ENCODE results near the gene NUDT12. TPM values are rescaled to one million over a fixed set of nuclear protein-coding genes. Genes with fewer than 3 reads are reported as not detected.

Gene NUDT12
- total RNA-seq, 2 donors from 2014 or later, result 11.3 to 29.6 TPM

- WGBS, result 67% methylated on average over 1 of the region's 1 CpG
- H3K9me3 ChIP-seq, result no peaks in the 10 kb centered on the region
- intact Hi-C loops (cut with DNase I), result no loop called here
- no peak overlapping the region for H3K4me3 ChIP-seq
- H3K4me1 ChIP-seq (replicated peaks), result no peaks in the 10 kb centered on the region
- DNase-seq (ENCODE audit: low spot score), result no peak
- TF ChIP-seq POLR2AphosphoS5 (IDR thresholded peaks at IDR 0.05) (no peak), POLR2A (IDR thresholded peaks at IDR 0.05) (no peak), CTCF (IDR thresholded peaks at IDR 0.05) (no peak)
- H3K27me3 ChIP-seq (replicated peaks; ENCODE audit: insufficient read depth), result no peaks in the 10 kb centered on the region
- H3K36me3 ChIP-seq, result no peaks in the 10 kb centered on the region
- no peak overlapping the region for H3K27ac ChIP-seq
Measured at GRCh38 chr5:103600086-103600485, 37.5 kb upstream of the NUDT12 start.

- Histone ChIP-seq H3K9me3 (no peaks in the 10 kb centered on the region), H3K27me3 (replicated peaks; ENCODE audit: insufficient read depth) (no peaks in the 10 kb centered on the region), H3K4me3 (no peak overlapping the region), H3K4me1 (replicated peaks) (no peaks in the 10 kb centered on the region), H3K36me3 (no peaks in the 10 kb centered on the region), H3K27ac (no peak overlapping the region)
- no peak for TF ChIP-seq POLR2AphosphoS5 (IDR thresholded peaks at IDR 0.05)
- no peak for TF ChIP-seq POLR2A (IDR thresholded peaks at IDR 0.05)
- TF ChIP-seq CTCF (IDR thresholded peaks at IDR 0.05), result no peak
- WGBS, result 91% methylated on average over 3 of the region's 3 CpGs
- DNase-seq (ENCODE audit: low spot score), result no peak
- intact Hi-C loops (cut with DNase I), result no loop called here
Measured at GRCh38 chr5:103598997-103599566, 36.5 kb upstream of the NUDT12 start.

GRCh38 chr5:103590221-103590620 is 27.6 kb upstream of the NUDT12 start:
- intact Hi-C loops (cut with DNase I), result no loop called here
- Histone ChIP-seq H3K27me3 (replicated peaks; ENCODE audit: insufficient read depth) (no peaks in the 10 kb centered on the region), H3K4me3 (no peak overlapping the region), H3K27ac (no peak overlapping the region), H3K9me3 (no peaks in the 10 kb centered on the region), H3K36me3 (no peaks in the 10 kb centered on the region), H3K4me1 (replicated peaks) (no peaks in the 10 kb centered on the region)
- TF ChIP-seq POLR2AphosphoS5 (IDR thresholded peaks at IDR 0.05) (no peak), POLR2A (IDR thresholded peaks at IDR 0.05) (no peak), CTCF (IDR thresholded peaks at IDR 0.05) (no peak)
- WGBS, result 74% methylated on average over 3 of the region's 3 CpGs
- no peak for DNase-seq (ENCODE audit: low spot score)

GRCh38 chr5:103589776-103590175 is 27.2 kb upstream of the NUDT12 start:
- Histone ChIP-seq H3K36me3 (no peaks in the 10 kb centered on the region), H3K4me1 (replicated peaks) (no peaks in the 10 kb centered on the region), H3K4me3 (no peak overlapping the region), H3K27ac (no peak overlapping the region), H3K27me3 (replicated peaks; ENCODE audit: insufficient read depth) (no peaks in the 10 kb centered on the region), H3K9me3 (no peaks in the 10 kb centered on the region)
- DNase-seq (ENCODE audit: low spot score), result no peak
- TF ChIP-seq POLR2AphosphoS5 (IDR thresholded peaks at IDR 0.05), result no peak
- no peak for TF ChIP-seq CTCF (IDR thresholded peaks at IDR 0.05)
- no peak for TF ChIP-seq POLR2A (IDR thresholded peaks at IDR 0.05)
- whole genome bisulfite sequencing, result 93% methylated on average over 3 of the region's 3 CpGs
- intact Hi-C loops (cut with DNase I), result loop anchor here (5.0 kb wide), 1 partner anchor 588 kb away; no protein-coding TSS in a partner anchor

GRCh38 chr5:103589357-103589756 is 26.8 kb upstream of the NUDT12 start:
- WGBS, result 83% methylated on average over 3 of the region's 3 CpGs
- TF ChIP-seq CTCF (IDR thresholded peaks at IDR 0.05), result no peak
- TF ChIP-seq POLR2A (IDR thresholded peaks at IDR 0.05), result no peak
- no peak for TF ChIP-seq POLR2AphosphoS5 (IDR thresholded peaks at IDR 0.05)
- Histone ChIP-seq H3K27ac (no peak overlapping the region), H3K27me3 (replicated peaks; ENCODE audit: insufficient read depth) (no peaks in the 10 kb centered on the region), H3K4me3 (no peak overlapping the region), H3K36me3 (no peaks in the 10 kb centered on the region), H3K4me1 (replicated peaks) (no peaks in the 10 kb centered on the region), H3K9me3 (no peaks in the 10 kb centered on the region)
- intact Hi-C loops (cut with DNase I), result loop anchor here (5.0 kb wide), 1 partner anchor 588 kb away; no protein-coding TSS in a partner anchor
- DNase-seq (ENCODE audit: low spot score), result no peak

Data from prostate gland (tissue), 2 donors.